NT2/D1 (cell line): ENCODE data around the gene ATP5MC2.
A peak's percentile ranks its signal among the peaks of the same experiment; 100 is the strongest.
"Not testable (repeated sequence)": the region's sequence is repeated elsewhere in the genome, so short reads cannot be mapped to it uniquely, and the experiment has no call there.

Experiments used
- DNase-seq: peaks from one replicate; pipeline ENCODE4 v3.0.0-alpha.2; 2011; ENCODE audit warnings: low read depth, low spot score
- H3K27me3 ChIP-seq: 2 replicates; pipeline ENCODE4 v1.6.0; 2011; ENCODE audit warnings: mild to moderate bottlenecking; ENCODE audit not compliant: insufficient read length, insufficient read depth
- H3K36me3 ChIP-seq: 2 replicates; pipeline ENCODE4 v1.6.1; 2011; ENCODE audit warnings: mild to moderate bottlenecking, low read length, mixed read lengths; ENCODE audit not compliant: insufficient read depth, insufficient read length
- H3K4me1 ChIP-seq: 2 replicates; pipeline ENCODE4 v1.5.1; 2011; ENCODE audit not compliant: insufficient read depth, insufficient read length
- H3K4me3 ChIP-seq: 2 replicates; pipeline ENCODE4 v1.5.1; 2011; ENCODE audit warnings: low read depth; ENCODE audit not compliant: insufficient read length
- H3K9ac ChIP-seq: 2 replicates; pipeline ENCODE4 v1.6.0; 2011; ENCODE audit warnings: low read depth; ENCODE audit not compliant: insufficient read length
- H3K9me3 ChIP-seq: 2 replicates; pipeline ENCODE4 v1.5.1; 2011; ENCODE audit warnings: mild to moderate bottlenecking, low read length; ENCODE audit not compliant: insufficient read depth
- SUZ12 ChIP-seq: IDR thresholded peaks from 2 replicates; pipeline ENCODE4 v1.6.1; 2011; ENCODE audit not compliant: insufficient read length, insufficient read depth; ENCODE audit errors: extremely low read depth
- YY1 ChIP-seq: IDR thresholded peaks from 2 replicates; pipeline ENCODE4 v1.6.1; 2011; ENCODE audit not compliant: insufficient read length, insufficient read depth
- ZNF274 ChIP-seq: IDR thresholded peaks from 2 replicates; pipeline ENCODE4 v1.6.1; 2011; ENCODE audit warnings: mild to moderate bottlenecking, low read depth, low read length

The ATP5MC2 gene

GRCh38 chr12:53688134-53688533 is 12.3 kb upstream of the ATP5MC2 start:
- no peak overlapping the region for H3K4me3 ChIP-seq
- TF ChIP-seq SUZ12 (no peak), ZNF274 (no peak), YY1 (no peak)
- no peaks in the 10 kb centered on the region for H3K9me3 ChIP-seq

GRCh38 chr12:53686436-53686835 is 10.6 kb upstream of the ATP5MC2 start:
- no peak for DNase-seq
- Histone ChIP-seq H3K36me3 (no peaks in the 10 kb centered on the region), H3K9ac (no peak overlapping the region), H3K4me1 (no peaks in the 10 kb centered on the region), H3K27me3 (no peaks in the 10 kb centered on the region), H3K4me3 (no peak overlapping the region), H3K9me3 (no peaks in the 10 kb centered on the region)
- no peak for TF ChIP-seq ZNF274
- TF ChIP-seq SUZ12: no peak
- no peak for TF ChIP-seq YY1

More at GRCh38 chr12:53688134-53688533, 12.3 kb upstream of the ATP5MC2 start:
- peaks cover 7% of the 10 kb centered on the region for H3K27me3 ChIP-seq
- no peak for DNase-seq
- H3K9ac ChIP-seq: no peak overlapping the region
- no peaks in the 10 kb centered on the region for H3K4me1 ChIP-seq
- H3K36me3 ChIP-seq: no peaks in the 10 kb centered on the region

- no peaks in the 10 kb centered on the region for H3K27me3 ChIP-seq
- no peaks in the 10 kb centered on the region for H3K4me1 ChIP-seq
- H3K9ac ChIP-seq: no peak overlapping the region
- no peaks in the 10 kb centered on the region for H3K9me3 ChIP-seq
- TF ChIP-seq YY1 (no peak), ZNF274 (no peak), SUZ12 (no peak)
- no peak overlapping the region for H3K4me3 ChIP-seq
- no peak for DNase-seq
- no peaks in the 10 kb centered on the region for H3K36me3 ChIP-seq
Observed at GRCh38 chr12:53684654-53685220, 8.9 kb upstream of the ATP5MC2 start.

- no peak overlapping the region for H3K4me3 ChIP-seq
- H3K9me3 ChIP-seq: no peaks in the 10 kb centered on the region
- no peak overlapping the region for H3K9ac ChIP-seq
- no peaks in the 10 kb centered on the region for H3K36me3 ChIP-seq
- H3K27me3 ChIP-seq: peaks cover 2% of the 10 kb centered on the region
- no peak for TF ChIP-seq ZNF274
- TF ChIP-seq YY1: no peak
- no peak for TF ChIP-seq SUZ12
- DNase-seq: no peak
- H3K4me1 ChIP-seq: no peaks in the 10 kb centered on the region
Observed at GRCh38 chr12:53683983-53684382, 8.1 kb upstream of the ATP5MC2 start.

- no peak overlapping the region for H3K4me3 ChIP-seq
- H3K9me3 ChIP-seq: no peaks in the 10 kb centered on the region
- no peaks in the 10 kb centered on the region for H3K4me1 ChIP-seq
- DNase-seq: no peak
- no peak for TF ChIP-seq ZNF274
- peaks cover 2% of the 10 kb centered on the region for H3K27me3 ChIP-seq
- H3K9ac ChIP-seq: no peak overlapping the region
- no peaks in the 10 kb centered on the region for H3K36me3 ChIP-seq
Observed at GRCh38 chr12:53683494-53683893, 7.6 kb upstream of the ATP5MC2 start.

GRCh38 chr12:53680061-53680460 is 4.2 kb upstream of the ATP5MC2 start:
- H3K4me3 ChIP-seq, H3K9me3 ChIP-seq, H3K36me3 ChIP-seq, DNase-seq, H3K27me3 ChIP-seq, H3K4me1 ChIP-seq, H3K9ac ChIP-seq: not testable (repeated sequence)

- Histone ChIP-seq H3K27me3 (peaks cover 2% of the 10 kb centered on the region), H3K9me3 (no peaks in the 10 kb centered on the region), H3K36me3 (peaks cover 21% of the 10 kb centered on the region), H3K4me3 (peak overlapping the region; percentile 79), H3K4me1 (peaks cover 3% of the 10 kb centered on the region), H3K9ac (peak overlapping the region; percentile 79)
- DNase-seq: no peak
- no peak for TF ChIP-seq ZNF274
- TF ChIP-seq YY1: no peak
- no peak for TF ChIP-seq SUZ12
Observed at GRCh38 chr12:53677800-53678148, 1.9 kb upstream of the ATP5MC2 start.
